Muscle layer of colon (tissue), 2 donors: ENCODE measurements around the gene PADI1.
"Not testable (repeated sequence)": the region's sequence is repeated elsewhere in the genome, so short reads cannot be mapped to it uniquely, and the experiment has no call there.

Source experiments
- H3K27ac ChIP-seq: one replicate; pipeline ENCODE4 v1.7.0; 2013; ENCODE audit warnings: low read depth, mild to moderate bottlenecking, low read length, moderate library complexity
- H3K27me3 ChIP-seq, 2 donors: one replicate each; pipeline ENCODE4 v1.7.0; 2013; ENCODE audit warnings: low read length in 2 of 2, mild to moderate bottlenecking in 2 of 2; ENCODE audit not compliant: insufficient read depth in 2 of 2, control insufficient read depth in 1 of 2
- H3K36me3 ChIP-seq: one replicate; pipeline ENCODE4 v1.7.0; 2013; ENCODE audit warnings: mild to moderate bottlenecking, low read length; ENCODE audit not compliant: insufficient read depth
- H3K4me1 ChIP-seq: one replicate; pipeline ENCODE4 v1.7.0; 2013; ENCODE audit warnings: mild to moderate bottlenecking, low read length; ENCODE audit not compliant: insufficient read depth
- H3K4me3 ChIP-seq, 2 donors: one replicate each; pipeline ENCODE4 v1.7.0; 2013; ENCODE audit warnings: low read length in 2 of 2, low read depth in 1 of 2, mild to moderate bottlenecking in 1 of 2, moderate library complexity in 1 of 2
- H3K9ac ChIP-seq: one replicate; pipeline ENCODE4 v1.7.0; 2013; ENCODE audit warnings: low read length
- H3K9me3 ChIP-seq: one replicate; pipeline ENCODE4 v1.7.0; 2013; ENCODE audit warnings: mild to moderate bottlenecking, low read length
- donor health status: abdominal sarcoma.
- donor health status: Adenocarcinoma of cecum.

Gene PADI1

DNA sequence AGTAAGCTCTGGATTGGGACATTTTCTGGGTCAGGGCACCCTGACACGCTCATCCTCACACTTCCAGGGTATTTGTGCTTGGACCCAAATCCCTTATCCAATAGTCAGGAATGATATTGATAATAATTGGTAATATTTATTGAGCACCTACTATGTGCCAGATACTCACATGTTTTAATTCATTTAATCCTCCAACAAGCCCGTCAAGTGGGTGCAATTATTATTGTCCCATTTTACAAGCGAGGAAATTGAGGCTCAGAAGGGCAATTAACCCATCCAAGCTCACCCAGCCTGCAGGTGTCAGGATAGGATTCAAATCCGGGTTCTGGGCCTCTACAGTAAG is 32.6 kb downstream of the PADI1 start:
- H3K36me3 ChIP-seq: no peaks in the 10 kb centered on the region
- no peak overlapping the region for H3K4me3 ChIP-seq
- H3K27ac ChIP-seq: no peak overlapping the region
- peaks cover 0 to 18% of the 10 kb centered on the region in 2 donors for H3K27me3 ChIP-seq
- H3K9me3 ChIP-seq: no peaks in the 10 kb centered on the region
- H3K9ac ChIP-seq: no peak overlapping the region
- peaks cover 9% of the 10 kb centered on the region for H3K4me1 ChIP-seq

DNA sequence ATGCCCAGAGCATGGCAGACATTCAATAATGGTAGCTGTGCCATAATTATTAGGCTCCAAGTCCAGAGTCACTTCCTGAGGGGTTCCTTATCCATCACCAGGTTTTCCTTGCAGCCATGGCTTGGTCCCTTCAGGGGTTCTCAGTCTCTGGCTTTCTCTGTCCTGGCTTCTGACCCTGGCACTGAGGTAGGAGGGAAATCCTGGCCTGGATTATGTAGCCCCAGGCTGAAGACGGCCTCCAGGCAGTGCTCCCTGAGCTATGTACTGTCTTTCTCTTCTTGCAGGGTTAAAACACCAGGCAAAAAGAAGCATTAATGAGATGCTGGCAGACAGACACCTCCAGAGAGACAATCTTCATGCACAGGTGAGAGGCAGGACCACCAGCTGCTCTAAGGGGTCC is 34.5 kb downstream of the PADI1 start:
- H3K4me3 ChIP-seq: no peak overlapping the region
- no peaks in the 10 kb centered on the region for H3K36me3 ChIP-seq
- H3K27ac ChIP-seq: no peak overlapping the region
- H3K9ac ChIP-seq: no peak overlapping the region
- no peaks in the 10 kb centered on the region for H3K9me3 ChIP-seq
- no peaks in the 10 kb centered on the region for H3K4me1 ChIP-seq
- H3K27me3 ChIP-seq: peaks cover 0 to 19% of the 10 kb centered on the region in 2 donors

DNA sequence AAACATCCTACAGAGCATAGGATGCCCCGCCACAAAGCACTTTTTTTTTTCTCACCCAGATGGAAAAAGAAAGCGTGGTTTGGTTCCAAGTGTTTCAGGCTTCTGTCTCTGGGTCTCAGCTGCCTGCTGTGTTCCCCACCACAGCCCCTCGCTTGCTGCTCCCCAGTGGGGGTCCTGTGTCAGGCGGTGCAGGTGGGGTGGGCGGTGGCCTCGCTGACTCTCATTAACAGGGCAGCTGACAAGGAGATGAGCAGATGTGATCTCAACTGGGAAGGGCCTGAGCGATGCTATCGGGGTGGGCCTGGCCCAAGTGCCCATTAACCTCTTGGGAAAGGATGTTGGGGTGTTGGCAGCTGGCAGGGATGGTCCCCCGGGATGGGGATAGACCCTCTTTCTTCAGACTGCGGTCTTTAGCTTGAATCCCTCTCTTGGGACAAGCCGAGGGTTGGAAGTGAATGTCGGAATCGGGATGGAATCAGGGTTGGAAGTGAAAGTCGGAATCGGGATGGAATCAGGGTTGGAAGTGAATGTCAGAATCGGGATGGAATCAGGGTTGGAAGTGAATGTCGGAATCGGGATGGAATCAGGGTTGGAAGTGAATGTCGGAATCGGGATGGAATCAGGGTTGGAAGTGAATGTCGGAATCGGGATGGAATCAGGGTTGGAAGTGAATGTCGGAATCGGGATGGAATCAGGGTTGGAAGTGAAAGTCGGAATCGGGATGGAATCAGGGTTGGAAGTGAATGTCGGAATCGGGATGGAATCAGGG is 36.3 kb downstream of the PADI1 start:
- H3K9me3 ChIP-seq: not testable (repeated sequence)

DNA sequence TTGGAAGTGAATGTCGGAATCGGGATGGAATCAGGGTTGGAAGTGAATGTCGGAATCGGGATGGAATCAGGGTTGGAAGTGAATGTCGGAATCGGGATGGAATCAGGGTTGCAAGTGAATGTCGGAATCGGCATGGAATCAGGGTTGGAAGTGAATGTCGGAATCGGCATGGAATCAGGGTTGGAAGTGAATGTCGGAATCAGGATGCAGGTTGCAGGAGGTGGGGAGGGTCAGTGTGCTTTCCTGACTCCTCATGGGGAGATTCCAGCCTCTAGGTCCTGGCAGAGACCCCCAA is 36.8 kb downstream of the PADI1 start:
- H3K4me3 ChIP-seq, H3K9me3 ChIP-seq, H3K36me3 ChIP-seq, H3K27ac ChIP-seq, H3K4me1 ChIP-seq, H3K9ac ChIP-seq: not testable (repeated sequence)
- H3K27me3 ChIP-seq: peaks cover 0 to 19% of the 10 kb centered on the region in 2 donors

More for the DNA sequence above, 36.3 kb downstream of the PADI1 start:
- H3K27ac ChIP-seq, H3K36me3 ChIP-seq, H3K9ac ChIP-seq, H3K4me1 ChIP-seq, H3K4me3 ChIP-seq: not testable (repeated sequence)
- peaks cover 0 to 19% of the 10 kb centered on the region in 2 donors for H3K27me3 ChIP-seq

DNA sequence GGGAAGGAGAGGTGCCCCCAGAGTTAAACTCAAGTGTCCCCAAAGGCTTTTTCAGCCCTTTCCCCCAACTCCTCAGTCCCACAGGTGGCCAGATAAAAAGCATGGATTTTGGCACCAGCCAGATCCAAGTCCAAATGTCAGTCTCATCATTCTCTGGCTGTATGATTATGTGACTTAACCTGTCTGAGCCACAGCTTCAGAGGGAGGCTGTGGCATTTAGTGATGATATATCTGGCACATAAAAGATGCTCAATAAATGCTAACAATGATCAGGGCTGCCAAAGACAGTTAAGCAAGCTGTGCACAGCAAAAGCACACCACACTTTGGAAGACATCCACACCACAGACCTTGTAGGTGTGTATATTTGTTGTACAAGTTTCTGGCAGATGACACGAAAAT is 38.3 kb downstream of the PADI1 start:
- Histone ChIP-seq H3K9me3 (no peaks in the 10 kb centered on the region), H3K4me1 (no peaks in the 10 kb centered on the region), H3K9ac (no peak overlapping the region), H3K4me3 (no peak overlapping the region), H3K36me3 (no peaks in the 10 kb centered on the region), H3K27me3 (peaks cover 0 to 19% of the 10 kb centered on the region in 2 donors), H3K27ac (no peak overlapping the region)

DNA sequence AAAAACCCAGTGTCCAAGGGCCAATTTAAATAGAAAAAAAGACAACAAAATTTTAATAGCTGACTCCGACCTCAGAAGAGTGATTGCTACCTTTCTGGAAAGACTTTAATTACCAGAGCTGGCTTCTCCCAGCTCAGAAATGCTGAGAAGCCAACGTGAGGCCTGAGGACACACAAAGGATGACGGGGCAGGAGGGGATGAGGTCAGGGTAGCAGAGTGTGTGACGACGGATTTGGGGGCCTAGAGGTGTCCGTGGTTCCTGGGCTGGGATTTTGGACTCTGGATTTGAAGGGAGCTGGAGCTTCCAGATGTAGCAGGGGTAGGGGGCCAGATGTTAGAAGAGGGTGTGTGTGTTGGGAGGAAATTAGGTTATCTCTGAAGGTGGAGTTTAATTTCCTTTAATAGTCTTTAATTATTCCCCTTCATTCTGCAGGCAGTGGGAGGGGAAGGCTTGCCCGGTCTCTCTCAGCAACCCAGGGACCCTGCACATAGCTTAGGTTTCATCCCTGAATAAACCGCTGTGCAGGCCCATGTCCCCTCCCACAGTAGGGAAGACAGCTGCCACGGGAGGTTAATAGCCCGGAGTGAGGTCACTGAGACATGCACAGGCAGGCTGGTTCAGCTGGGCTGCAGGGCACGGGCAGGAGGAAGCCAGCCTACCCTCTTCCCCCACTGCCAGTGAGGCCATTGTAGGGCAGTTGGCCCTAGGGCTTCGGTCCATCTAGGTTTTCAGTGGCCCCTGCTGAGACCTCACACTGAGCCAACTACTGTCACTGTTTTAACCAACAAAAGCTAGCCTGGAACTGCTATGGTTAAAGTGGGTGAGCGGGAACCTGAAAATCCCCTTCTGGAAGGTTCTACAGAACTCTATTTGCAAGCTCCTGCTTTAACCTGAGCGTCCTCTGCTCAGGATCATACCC is 40.2 kb downstream of the PADI1 start:
- no peaks in the 10 kb centered on the region for H3K36me3 ChIP-seq
- no peak overlapping the region for H3K9ac ChIP-seq
- H3K4me3 ChIP-seq: no peak overlapping the region
- H3K4me1 ChIP-seq: no peaks in the 10 kb centered on the region
- H3K9me3 ChIP-seq: no peaks in the 10 kb centered on the region
- peaks cover 0 to 14% of the 10 kb centered on the region in 2 donors for H3K27me3 ChIP-seq
- H3K27ac ChIP-seq: no peak overlapping the region

DNA sequence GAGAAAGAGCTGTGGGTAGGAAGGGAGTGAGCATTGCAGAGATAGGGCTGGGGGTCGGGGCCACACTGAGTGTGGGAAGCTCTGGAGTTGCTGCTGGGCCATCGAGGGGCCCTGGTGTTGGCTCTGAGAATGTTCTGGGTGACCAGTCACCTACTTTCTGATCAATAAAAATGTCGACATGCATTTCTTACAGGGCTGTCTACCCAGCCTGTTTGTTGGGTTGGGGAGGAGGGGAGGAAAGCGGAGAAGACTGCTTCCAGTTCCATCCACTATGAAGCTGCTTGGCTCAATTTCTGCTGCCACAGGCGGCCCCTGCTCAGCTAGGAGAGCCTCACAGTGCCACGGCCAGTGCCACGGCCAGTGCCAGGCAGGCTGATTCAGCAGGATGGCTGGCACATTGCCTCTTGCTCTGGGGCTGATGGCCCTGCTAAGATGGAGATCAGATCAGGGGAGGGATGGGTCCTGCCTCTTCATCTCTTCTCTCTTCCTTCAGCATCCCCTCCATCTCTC is 40.9 kb downstream of the PADI1 start:
- H3K9ac ChIP-seq: no peak overlapping the region
- no peaks in the 10 kb centered on the region for H3K4me1 ChIP-seq
- H3K27ac ChIP-seq: no peak overlapping the region
- no peak overlapping the region for H3K4me3 ChIP-seq
- H3K9me3 ChIP-seq: no peaks in the 10 kb centered on the region
- no peaks in the 10 kb centered on the region for H3K36me3 ChIP-seq
- H3K27me3 ChIP-seq: peaks cover 0 to 13% of the 10 kb centered on the region in 2 donors

DNA sequence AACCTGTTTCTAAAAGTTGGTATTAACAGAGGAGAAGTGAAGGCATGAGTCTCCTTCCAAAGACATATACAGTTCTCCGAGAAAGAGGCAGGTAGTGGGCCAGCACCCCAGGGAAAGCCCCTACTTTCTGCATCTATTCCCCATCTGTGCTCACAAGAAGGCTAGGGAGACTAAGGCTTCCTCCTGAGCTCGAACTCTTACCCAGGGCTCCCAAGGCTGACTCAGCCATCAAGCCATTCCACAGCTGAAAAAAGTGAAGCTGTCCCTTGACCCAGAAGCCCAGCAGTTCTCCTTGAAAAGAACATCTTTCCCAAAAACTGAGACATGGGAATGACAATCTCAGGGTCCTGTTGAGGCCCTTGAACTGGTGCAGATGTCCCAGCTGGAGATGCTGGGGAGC is 42.0 kb downstream of the PADI1 start:
- no peak overlapping the region for H3K9ac ChIP-seq
- no peak overlapping the region for H3K27ac ChIP-seq
- no peaks in the 10 kb centered on the region for H3K9me3 ChIP-seq
- H3K27me3 ChIP-seq: peaks cover 0 to 11% of the 10 kb centered on the region in 2 donors
- H3K4me3 ChIP-seq: no peak overlapping the region
- H3K4me1 ChIP-seq: no peaks in the 10 kb centered on the region
- no peaks in the 10 kb centered on the region for H3K36me3 ChIP-seq

DNA sequence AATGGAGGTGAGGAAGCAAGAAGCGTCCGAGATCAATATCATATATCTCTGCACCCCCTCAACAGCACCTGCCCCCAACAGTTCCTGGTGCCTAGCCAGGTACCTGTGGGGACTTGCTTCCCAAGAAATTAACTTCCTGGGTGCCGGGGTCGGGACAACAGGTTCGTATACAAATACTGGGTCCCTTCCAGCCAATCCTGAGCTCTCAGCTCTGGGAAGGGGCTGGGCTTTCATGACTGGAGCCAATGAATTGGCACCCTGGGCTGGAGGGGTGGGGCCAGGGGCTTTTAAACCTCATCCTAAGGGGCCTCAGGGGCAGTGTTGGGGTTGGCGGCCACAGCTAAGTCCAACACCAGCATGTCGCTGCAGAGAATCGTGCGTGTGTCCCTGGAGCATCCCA is 43.9 kb downstream of the PADI1 start, which contains the start of gene PADI3:
Gene PADI3 (plus strand): TSS at position 318 of the 400 bp plus-strand sequence. CDS start 40 bp downstream, at position 358.
- Histone ChIP-seq H3K27ac (no peak within 1 kb of the TSS), H3K9me3 (no peaks in the 10 kb centered on the region), H3K4me3 (no peak within 1 kb of the TSS), H3K9ac (no peak within 1 kb of the TSS), H3K36me3 (no peaks in the 10 kb centered on the region), H3K27me3 (peaks cover 0 to 4% of the 10 kb centered on the region in 2 donors), H3K4me1 (no peaks in the 10 kb centered on the region)

DNA sequence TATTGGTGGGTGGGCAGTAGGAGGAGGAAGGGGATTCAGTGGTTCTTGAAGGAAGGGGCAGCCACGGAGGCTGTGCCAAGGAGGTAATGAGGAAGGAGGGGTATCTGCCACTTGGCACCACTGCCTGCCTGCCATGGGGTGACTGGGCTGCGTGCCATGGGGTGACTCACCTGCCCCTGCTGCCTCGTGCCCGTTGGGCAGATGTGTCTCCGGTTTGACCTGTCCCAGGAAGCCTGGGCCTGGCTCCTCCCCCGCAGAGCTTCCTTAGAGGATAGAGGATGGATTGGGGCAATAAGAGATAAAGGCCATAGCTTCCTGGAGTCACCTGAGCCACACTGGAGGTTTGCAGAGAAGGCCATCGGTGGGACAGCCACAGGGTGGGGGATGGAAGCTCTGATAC is 45.7 kb downstream of the PADI1 start:
- Histone ChIP-seq H3K4me3 (no peak overlapping the region), H3K4me1 (no peaks in the 10 kb centered on the region), H3K27ac (no peak overlapping the region), H3K9ac (no peak overlapping the region), H3K27me3 (peaks cover 0 to 4% of the 10 kb centered on the region in 2 donors), H3K9me3 (no peaks in the 10 kb centered on the region), H3K36me3 (no peaks in the 10 kb centered on the region)

DNA sequence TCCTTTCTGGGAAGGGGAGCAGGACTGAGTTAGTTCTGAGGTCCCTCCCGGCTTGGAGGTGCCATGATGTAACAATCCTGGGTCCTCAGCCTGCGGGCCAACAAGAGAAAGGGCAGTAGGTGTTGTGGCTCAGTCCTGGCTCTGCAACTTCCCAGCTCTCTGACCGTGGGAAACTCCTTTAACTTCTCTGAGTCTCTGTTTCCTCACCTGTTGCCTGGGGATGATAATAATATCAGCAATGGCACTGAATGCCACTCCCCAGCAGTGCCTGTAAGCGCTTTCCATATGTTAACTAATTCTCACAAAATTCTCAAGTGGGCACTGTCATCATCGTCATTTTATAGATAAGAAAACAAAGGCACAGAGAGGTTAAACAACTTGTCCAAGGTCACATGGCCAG is 46.3 kb downstream of the PADI1 start:
- peaks cover 0 to 7% of the 10 kb centered on the region in 2 donors for H3K27me3 ChIP-seq
- H3K27ac ChIP-seq: no peak overlapping the region
- no peak overlapping the region for H3K4me3 ChIP-seq
- no peak overlapping the region for H3K9ac ChIP-seq
- no peaks in the 10 kb centered on the region for H3K36me3 ChIP-seq
- no peaks in the 10 kb centered on the region for H3K9me3 ChIP-seq
- no peaks in the 10 kb centered on the region for H3K4me1 ChIP-seq
